HEK293 (cell line): ENCODE results near the gene GPSM1.

Experiments
- GLI2 ChIP-seq: fragments of 450-650 bp; formaldehyde crosslinking; IDR thresholded peaks from 2 replicates; pipeline ENCODE4; 2017; ENCODE audit warnings: missing biosample characterization, missing genetic modification characterization, low read depth, borderline replicate concordance
- MYNN ChIP-seq: fragments of 450-650 bp; formaldehyde crosslinking; IDR thresholded peaks from 2 replicates; pipeline ENCODE4 v1.5.1; 2016; ENCODE audit warnings: missing biosample characterization, missing genetic modification characterization, borderline replicate concordance
- SP3 ChIP-seq: fragments of 450-650 bp; formaldehyde crosslinking; IDR thresholded peaks from 2 replicates; pipeline ENCODE4 v1.5.1; 2016; ENCODE audit warnings: missing biosample characterization, missing genetic modification characterization
- WT1 ChIP-seq: fragments of 450-650 bp; formaldehyde crosslinking; IDR thresholded peaks from 2 replicates; pipeline ENCODE4 v1.5.1; 2016; ENCODE audit warnings: missing biosample characterization, missing genetic modification characterization
- ZNF121 ChIP-seq: fragments of 450-650 bp; formaldehyde crosslinking; IDR thresholded peaks from 2 replicates; pipeline ENCODE4 v1.5.1; 2016; ENCODE audit warnings: missing biosample characterization, missing genetic modification characterization
- ZNF175 ChIP-seq: fragments of 450-650 bp; formaldehyde crosslinking; IDR thresholded peaks from 2 replicates; pipeline ENCODE4 v1.5.1; 2016; ENCODE audit warnings: missing biosample characterization, missing genetic modification characterization
- ZNF48 ChIP-seq: fragments of 450-650 bp; formaldehyde crosslinking; IDR thresholded peaks from 2 replicates; pipeline ENCODE4 v1.5.1; 2016; ENCODE audit warnings: missing biosample characterization, missing genetic modification characterization
- ZSCAN30 ChIP-seq: fragments of 450-650 bp; IDR thresholded peaks from 2 replicates; pipeline ENCODE4 v1.5.1; 2018; ENCODE audit warnings: missing biosample characterization, mild to moderate bottlenecking, missing genetic modification characterization, moderate library complexity
- TF ChIP-seq, protein P1 (sequence below): fragments of 450-650 bp; formaldehyde crosslinking; IDR thresholded peaks from 2 replicates; pipeline ENCODE4 v1.5.1; 2016; ENCODE audit warnings: missing biosample characterization, missing genetic modification characterization
- TF ChIP-seq, protein P2 (sequence below): fragments of 450-650 bp; formaldehyde crosslinking; IDR thresholded peaks from 2 replicates; pipeline ENCODE4 v1.5.1; 2016; ENCODE audit warnings: missing biosample characterization, missing genetic modification characterization
- TF ChIP-seq, protein P3 (sequence below): fragments of 450-650 bp; formaldehyde crosslinking; IDR thresholded peaks from 2 replicates; pipeline ENCODE4 v1.5.1; 2016; ENCODE audit warnings: missing biosample characterization, missing genetic modification characterization
- TF ChIP-seq, protein P4 (sequence below): fragments of 450-650 bp; formaldehyde crosslinking; IDR thresholded peaks from 2 replicates; pipeline ENCODE4 v1.5.1; 2017; ENCODE audit warnings: missing biosample characterization, missing genetic modification characterization
- TF ChIP-seq, protein P5 (sequence below): sonication (generic); formaldehyde crosslinking; IDR thresholded peaks from 2 replicates; pipeline ENCODE4 v1.8.1; 2022; ENCODE audit warnings: mild to moderate bottlenecking, moderate library complexity, missing genetic modification reagents

DNA sequence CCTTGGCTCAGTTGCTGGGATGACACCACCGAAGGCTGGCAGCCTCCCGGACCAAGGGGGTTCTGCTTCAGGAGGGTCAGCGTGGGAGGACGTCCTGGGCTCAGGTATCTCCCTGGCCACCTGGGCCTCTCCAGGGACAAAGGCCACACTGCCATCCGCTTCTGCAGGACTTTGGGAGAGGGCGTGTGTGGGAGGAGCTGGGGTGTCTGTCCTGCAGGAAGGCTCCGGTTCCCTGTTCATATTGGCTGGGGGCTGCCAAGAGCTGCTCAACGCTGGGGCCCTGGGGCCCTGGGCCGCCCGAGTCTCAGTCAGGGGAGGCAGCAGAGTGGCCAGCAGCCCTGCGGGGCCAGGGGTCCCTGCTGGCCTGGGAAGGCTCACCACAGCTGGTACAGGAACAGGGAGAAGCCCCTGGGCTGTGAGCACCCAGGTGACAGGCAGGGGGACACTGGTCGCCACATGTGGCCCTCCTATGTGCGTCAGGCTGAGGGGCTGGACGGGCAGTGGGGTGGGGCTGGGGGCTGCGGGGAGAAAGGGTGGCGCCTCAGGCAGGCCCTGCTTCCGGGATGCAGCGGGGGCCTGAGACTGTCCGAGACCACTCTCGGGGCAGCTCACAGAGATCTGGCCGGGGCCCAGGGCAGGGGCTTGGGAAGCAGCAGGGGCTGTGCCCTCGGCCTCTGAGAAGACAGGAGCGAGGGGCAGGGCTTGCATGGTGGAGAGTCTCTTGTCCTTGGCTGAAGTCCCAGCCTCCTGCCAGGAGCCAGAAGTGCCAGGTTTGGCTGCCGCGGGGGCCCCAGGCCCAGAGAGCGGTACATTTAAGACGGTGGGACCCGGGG is 51.0 kb downstream of the GPSM1 start:
- TF ChIP-seq, protein P1, sequence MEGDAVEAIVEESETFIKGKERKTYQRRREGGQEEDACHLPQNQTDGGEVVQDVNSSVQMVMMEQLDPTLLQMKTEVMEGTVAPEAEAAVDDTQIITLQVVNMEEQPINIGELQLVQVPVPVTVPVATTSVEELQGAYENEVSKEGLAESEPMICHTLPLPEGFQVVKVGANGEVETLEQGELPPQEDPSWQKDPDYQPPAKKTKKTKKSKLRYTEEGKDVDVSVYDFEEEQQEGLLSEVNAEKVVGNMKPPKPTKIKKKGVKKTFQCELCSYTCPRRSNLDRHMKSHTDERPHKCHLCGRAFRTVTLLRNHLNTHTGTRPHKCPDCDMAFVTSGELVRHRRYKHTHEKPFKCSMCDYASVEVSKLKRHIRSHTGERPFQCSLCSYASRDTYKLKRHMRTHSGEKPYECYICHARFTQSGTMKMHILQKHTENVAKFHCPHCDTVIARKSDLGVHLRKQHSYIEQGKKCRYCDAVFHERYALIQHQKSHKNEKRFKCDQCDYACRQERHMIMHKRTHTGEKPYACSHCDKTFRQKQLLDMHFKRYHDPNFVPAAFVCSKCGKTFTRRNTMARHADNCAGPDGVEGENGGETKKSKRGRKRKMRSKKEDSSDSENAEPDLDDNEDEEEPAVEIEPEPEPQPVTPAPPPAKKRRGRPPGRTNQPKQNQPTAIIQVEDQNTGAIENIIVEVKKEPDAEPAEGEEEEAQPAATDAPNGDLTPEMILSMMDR (tag by site-specific recombination), result no peak
- TF ChIP-seq ZNF121 (tag by site-specific recombination) (no peak), ZNF48 (tag by site-specific recombination) (no peak), ZSCAN30 (tag by site-specific recombination) (no peak), GLI2 (tag by site-specific recombination) (no peak), WT1 (tag by site-specific recombination) (no peak), ZNF175 (tag by site-specific recombination) (no peak), MYNN (tag by site-specific recombination) (no peak), SP3 (tag by site-specific recombination) (no peak)
- TF ChIP-seq, protein P2, sequence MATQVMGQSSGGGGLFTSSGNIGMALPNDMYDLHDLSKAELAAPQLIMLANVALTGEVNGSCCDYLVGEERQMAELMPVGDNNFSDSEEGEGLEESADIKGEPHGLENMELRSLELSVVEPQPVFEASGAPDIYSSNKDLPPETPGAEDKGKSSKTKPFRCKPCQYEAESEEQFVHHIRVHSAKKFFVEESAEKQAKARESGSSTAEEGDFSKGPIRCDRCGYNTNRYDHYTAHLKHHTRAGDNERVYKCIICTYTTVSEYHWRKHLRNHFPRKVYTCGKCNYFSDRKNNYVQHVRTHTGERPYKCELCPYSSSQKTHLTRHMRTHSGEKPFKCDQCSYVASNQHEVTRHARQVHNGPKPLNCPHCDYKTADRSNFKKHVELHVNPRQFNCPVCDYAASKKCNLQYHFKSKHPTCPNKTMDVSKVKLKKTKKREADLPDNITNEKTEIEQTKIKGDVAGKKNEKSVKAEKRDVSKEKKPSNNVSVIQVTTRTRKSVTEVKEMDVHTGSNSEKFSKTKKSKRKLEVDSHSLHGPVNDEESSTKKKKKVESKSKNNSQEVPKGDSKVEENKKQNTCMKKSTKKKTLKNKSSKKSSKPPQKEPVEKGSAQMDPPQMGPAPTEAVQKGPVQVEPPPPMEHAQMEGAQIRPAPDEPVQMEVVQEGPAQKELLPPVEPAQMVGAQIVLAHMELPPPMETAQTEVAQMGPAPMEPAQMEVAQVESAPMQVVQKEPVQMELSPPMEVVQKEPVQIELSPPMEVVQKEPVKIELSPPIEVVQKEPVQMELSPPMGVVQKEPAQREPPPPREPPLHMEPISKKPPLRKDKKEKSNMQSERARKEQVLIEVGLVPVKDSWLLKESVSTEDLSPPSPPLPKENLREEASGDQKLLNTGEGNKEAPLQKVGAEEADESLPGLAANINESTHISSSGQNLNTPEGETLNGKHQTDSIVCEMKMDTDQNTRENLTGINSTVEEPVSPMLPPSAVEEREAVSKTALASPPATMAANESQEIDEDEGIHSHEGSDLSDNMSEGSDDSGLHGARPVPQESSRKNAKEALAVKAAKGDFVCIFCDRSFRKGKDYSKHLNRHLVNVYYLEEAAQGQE (tag by site-specific recombination), result no peak
- TF ChIP-seq, protein P3, sequence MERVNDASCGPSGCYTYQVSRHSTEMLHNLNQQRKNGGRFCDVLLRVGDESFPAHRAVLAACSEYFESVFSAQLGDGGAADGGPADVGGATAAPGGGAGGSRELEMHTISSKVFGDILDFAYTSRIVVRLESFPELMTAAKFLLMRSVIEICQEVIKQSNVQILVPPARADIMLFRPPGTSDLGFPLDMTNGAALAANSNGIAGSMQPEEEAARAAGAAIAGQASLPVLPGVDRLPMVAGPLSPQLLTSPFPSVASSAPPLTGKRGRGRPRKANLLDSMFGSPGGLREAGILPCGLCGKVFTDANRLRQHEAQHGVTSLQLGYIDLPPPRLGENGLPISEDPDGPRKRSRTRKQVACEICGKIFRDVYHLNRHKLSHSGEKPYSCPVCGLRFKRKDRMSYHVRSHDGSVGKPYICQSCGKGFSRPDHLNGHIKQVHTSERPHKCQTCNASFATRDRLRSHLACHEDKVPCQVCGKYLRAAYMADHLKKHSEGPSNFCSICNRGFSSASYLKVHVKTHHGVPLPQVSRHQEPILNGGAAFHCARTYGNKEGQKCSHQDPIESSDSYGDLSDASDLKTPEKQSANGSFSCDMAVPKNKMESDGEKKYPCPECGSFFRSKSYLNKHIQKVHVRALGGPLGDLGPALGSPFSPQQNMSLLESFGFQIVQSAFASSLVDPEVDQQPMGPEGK (tag by site-specific recombination), result no peak
- TF ChIP-seq, protein P4, sequence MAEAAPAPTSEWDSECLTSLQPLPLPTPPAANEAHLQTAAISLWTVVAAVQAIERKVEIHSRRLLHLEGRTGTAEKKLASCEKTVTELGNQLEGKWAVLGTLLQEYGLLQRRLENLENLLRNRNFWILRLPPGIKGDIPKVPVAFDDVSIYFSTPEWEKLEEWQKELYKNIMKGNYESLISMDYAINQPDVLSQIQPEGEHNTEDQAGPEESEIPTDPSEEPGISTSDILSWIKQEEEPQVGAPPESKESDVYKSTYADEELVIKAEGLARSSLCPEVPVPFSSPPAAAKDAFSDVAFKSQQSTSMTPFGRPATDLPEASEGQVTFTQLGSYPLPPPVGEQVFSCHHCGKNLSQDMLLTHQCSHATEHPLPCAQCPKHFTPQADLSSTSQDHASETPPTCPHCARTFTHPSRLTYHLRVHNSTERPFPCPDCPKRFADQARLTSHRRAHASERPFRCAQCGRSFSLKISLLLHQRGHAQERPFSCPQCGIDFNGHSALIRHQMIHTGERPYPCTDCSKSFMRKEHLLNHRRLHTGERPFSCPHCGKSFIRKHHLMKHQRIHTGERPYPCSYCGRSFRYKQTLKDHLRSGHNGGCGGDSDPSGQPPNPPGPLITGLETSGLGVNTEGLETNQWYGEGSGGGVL (tag by site-specific recombination), result no peak
- TF ChIP-seq, protein P5, sequence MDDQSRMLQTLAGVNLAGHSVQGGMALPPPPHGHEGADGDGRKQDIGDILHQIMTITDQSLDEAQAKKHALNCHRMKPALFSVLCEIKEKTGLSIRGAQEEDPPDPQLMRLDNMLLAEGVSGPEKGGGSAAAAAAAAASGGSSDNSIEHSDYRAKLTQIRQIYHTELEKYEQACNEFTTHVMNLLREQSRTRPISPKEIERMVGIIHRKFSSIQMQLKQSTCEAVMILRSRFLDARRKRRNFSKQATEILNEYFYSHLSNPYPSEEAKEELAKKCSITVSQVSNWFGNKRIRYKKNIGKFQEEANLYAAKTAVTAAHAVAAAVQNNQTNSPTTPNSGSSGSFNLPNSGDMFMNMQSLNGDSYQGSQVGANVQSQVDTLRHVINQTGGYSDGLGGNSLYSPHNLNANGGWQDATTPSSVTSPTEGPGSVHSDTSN (CRISPR knock-in tag), result no peak
